HFF-Myc (cell line): ENCODE data around the gene E2F3.

Source experiments
- DNase-seq: peaks from one replicate; pipeline ENCODE4 v3.0.0-alpha.2; 2011; ENCODE audit warnings: low read depth; ENCODE audit errors: extremely low read depth
- H3K4me3 ChIP-seq: replicated peaks from 2 replicates; pipeline ENCODE4 v1.5.1; 2011; ENCODE audit warnings: low read depth, mild to moderate bottlenecking, control low read depth, low read length
- TF ChIP-seq, protein P1 (sequence below): IDR thresholded peaks from 2 replicates; pipeline ENCODE4 v1.5.1; 2012; ENCODE audit warnings: mild to moderate bottlenecking, low read depth, low read length, control low read depth; ENCODE audit errors: missing control alignments

Gene E2F3

DNA sequence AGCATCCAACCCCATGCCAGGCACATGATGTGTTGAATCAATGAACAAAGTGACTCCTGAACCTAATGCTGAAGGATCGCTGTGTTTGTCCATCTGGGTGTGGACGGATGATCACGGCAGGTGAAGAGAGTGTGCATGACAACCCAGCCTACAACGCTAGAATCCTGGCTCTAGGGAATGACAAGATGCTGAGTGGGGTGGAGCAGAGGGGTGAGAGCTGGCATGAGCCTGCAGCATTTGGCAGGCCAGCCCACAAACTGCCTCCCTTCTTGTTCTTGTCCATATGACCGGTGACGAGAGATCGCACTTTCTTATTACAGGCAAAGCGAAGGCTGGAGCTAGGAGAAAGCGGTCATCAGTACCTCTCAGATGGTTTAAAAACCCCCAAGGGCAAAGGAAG is 77.8 kb downstream of the E2F3 start:
- H3K4me3 ChIP-seq, result no peak overlapping the region
- TF ChIP-seq, protein P1, sequence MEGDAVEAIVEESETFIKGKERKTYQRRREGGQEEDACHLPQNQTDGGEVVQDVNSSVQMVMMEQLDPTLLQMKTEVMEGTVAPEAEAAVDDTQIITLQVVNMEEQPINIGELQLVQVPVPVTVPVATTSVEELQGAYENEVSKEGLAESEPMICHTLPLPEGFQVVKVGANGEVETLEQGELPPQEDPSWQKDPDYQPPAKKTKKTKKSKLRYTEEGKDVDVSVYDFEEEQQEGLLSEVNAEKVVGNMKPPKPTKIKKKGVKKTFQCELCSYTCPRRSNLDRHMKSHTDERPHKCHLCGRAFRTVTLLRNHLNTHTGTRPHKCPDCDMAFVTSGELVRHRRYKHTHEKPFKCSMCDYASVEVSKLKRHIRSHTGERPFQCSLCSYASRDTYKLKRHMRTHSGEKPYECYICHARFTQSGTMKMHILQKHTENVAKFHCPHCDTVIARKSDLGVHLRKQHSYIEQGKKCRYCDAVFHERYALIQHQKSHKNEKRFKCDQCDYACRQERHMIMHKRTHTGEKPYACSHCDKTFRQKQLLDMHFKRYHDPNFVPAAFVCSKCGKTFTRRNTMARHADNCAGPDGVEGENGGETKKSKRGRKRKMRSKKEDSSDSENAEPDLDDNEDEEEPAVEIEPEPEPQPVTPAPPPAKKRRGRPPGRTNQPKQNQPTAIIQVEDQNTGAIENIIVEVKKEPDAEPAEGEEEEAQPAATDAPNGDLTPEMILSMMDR, result no peak
- DNase-seq, result no peak

DNA sequence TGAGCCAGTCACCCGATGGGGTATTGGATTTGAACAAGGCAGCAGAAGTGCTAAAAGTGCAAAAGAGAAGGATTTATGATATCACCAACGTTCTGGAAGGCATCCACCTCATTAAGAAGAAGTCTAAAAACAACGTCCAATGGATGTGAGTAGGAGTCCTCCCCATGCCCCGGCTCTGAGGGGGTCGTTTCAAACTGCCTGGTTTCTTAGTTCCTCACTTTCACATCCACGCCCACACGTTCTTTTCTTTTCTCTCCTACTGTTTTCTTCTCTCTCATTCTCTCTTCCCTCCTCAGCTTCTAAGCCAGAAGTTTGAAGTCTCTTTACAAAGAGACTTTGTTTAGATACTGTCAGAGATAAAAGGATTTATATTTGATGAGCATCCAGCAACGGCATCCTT is 79.6 kb downstream of the E2F3 start:
- DNase-seq, result no peak
- TF ChIP-seq, protein P1, result no peak
- no peak overlapping the region for H3K4me3 ChIP-seq

DNA sequence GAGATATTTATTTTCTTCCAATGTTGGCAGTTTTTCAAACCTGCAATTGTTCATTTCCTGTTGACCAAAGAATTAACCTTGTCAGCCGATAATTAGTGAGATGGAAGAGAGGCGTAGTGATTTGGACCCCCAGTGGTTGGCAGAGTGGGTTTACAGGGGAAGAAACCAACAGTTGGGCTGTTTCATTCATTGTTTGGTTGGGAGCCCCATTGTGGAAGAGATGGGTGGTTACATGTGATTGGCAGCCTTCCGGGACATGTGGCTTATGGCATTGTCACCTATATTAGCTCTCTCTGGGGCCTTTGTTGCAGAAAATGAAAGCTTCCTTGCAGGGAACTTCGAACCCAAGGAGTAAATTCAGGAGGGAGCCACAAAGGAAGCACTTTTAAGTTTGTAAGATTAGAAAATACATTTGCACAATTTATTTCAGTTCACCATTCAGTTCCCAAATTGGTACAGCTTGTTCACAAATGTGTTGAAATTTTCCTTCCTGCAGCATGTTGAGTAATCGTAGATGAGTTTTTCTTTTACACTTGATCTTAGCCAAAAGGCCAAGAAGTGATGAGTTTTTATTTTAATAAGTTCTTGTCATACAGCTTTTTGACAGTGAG is 82.3 kb downstream of the E2F3 start:
- TF ChIP-seq, protein P1, result no peak
- H3K4me3 ChIP-seq, result no peak overlapping the region
- DNase-seq, result no peak

DNA sequence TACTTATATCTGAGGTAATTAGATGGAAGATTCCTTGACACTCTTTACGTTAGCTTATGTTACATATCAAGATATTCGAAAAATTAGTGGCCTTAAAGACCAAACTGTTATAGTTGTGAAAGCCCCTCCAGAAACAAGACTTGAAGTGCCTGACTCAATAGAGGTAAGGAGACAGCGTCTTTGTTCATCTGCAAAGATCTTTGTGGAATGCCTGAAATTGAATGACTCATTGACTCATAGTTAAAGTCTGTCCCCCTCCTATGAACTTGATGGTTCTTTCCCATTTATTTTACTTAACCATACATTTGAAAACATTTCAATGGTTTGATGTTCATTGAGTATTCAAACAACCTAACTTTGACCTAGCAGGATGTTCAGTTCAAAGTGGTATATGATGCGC is 85.0 kb downstream of the E2F3 start:
- H3K4me3 ChIP-seq, result no peak overlapping the region
- DNase-seq, result no peak
- TF ChIP-seq, protein P1, result no peak

DNA sequence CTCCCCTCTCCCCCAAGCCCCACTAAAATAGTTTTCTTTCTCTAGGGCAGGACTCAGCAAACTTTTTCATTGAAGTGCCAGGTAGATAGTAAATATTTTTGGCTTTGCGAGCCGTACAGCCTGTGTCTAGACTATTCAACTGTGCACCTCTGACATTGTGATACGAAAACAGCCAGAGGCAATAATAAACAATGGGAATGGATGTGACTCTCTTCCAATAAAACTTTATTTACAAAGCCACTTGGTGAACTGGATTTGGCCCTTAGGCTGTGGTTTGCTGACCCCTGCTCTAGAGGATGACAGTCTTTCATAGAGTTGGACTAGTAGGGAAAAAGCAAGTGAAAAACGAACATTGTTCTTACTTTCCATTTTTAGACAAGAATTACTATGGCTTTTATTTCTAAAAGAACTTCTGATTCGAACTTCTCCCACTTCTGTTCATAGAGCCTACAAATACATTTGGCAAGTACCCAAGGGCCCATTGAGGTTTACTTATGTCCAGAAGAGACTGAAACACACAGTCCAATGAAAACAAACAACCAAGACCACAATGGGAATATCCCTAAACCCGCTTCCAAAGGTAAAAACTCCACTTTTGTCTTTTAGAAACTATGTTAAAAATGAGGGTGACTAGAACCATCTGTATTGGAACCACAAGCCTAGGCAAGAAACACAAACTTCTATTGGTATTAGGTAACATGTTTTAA is 86.1 kb downstream of the E2F3 start:
- no peak for DNase-seq
- no peak overlapping the region for H3K4me3 ChIP-seq
- TF ChIP-seq, protein P1, result no peak

DNA sequence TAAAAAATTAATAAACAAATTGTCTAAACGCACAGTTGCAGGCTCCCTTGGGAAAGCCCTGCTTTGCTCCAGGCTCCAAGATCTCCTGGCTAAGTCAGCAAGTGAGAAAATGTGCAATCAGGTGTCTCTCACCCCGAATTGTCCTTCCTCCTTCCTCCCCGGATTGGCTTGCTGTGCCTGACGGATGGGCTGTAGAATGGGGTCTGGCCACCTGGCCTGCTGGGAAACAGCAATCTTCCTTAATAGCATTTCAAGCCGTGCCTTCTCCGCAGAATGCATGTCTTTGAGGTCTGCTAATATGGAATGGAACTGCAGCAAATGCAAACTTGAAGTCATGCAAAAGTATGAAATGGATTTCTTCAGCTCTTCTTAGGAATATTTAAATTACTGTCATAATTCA is 88.9 kb downstream of the E2F3 start:
- H3K4me3 ChIP-seq, result no peak overlapping the region
- DNase-seq, result no peak
- TF ChIP-seq, protein P1, result no peak

DNA sequence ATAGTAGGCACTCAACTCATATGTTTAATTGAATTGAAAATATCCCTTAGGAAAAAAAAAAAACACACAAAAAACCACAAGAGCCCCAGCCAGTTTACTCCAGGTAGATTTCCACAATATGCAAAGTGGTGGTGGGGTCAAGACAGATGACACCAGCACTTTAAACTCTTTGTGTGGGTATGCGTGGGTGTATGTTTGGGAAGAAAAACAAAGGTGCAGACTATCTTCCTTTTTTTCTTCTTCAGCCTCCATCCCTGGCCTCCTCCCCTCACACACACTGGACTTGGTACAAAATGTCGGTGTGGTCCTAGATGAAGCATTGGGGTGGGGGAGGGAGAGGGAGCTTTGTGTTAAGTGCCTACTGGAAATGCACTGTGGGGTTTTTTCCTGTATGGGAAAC is 90.4 kb downstream of the E2F3 start:
- TF ChIP-seq, protein P1, result no peak
- DNase-seq, result no peak

More for the DNA sequence above, 90.4 kb downstream of the E2F3 start:
- no peak overlapping the region for H3K4me3 ChIP-seq
